ENCODE data around the gene LBR.
"Not testable (repeated sequence)": the region's sequence is repeated elsewhere in the genome, so short reads cannot be mapped to it uniquely, and the experiment has no call there.

LBR gene

GRCh38 chr1:225427235-225428067, at the start of gene LBR:
Gene LBR, minus strand, starts transcription at chr1:225428038. Its CDS starts 3,963 bp downstream, at chr1:225424075.
- DNase-seq = peak; percentile 71

DNA sequence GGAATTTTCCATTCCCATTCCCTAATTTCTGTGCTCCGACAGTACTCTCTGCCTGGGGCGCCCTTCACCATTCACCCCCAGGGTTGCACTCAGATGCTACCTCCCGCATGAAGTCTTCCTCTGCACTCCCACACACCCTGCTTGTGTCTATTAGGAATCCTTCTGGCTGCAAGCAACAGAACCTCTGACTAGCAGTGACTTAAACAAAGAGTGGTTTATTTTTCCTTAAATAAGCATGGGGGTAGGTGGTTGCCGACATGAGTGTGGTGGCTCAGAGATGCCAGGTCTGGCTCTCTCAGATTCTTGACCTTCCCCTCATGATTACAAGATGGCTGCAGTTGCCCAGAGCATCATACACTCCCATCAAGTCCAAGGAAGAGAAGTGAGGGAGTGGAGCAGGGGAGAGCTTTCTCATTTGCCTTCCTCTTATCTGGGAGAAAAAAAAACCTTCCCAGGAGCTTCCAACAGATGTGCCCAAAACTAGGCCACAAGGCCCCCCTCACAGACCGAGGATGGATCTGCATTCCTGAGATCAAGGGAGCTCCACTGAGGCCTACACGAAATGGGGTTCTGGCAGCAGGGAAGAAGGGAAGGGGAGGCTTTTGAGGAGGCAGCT, 49.6 kb upstream of the LBR start:
- DNase-seq = no peak

DNA sequence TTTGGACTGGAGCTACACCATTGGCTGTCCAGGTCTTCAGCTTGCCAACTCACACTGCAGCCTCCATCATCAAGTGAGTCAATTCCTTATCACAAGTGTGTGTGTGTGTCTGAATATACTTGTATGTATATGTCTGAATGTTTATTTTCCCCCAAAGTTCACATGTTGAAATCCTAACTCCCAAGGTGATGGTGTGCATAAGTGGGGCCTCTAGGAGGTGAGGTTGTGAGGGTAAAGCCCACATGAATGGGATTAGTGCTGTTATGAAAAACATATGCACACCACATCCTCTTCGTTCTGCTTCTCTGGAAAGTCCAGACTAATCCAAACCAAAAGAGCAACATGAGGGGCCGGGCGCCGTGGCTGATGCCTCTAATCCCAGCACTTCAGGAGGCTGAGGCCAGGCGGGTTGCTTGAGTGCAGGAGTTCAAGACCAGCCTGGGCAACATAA, 48.7 kb upstream of the LBR start:
- DNase-seq = no peak

DNA sequence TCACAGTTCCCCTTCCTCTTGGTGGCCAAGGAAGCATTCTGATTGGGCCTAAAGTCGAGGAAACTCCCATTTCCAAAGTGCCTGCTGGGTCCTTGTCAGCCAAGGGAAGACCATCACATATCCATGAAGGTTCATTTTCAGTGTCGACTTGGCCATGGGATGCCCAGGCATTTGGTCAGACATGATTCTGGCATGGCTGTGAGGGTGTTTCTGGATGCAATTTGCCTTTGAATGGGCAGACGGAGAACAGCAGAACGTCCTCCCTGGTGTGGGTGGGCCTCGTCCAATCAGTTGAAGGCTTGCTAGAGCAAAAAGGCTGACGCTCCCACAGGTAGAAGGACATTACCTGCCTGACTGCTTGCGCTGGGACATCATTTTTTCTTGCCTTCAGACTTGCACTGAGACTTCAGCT, 48.3 kb upstream of the LBR start:
- no peak for DNase-seq

DNA sequence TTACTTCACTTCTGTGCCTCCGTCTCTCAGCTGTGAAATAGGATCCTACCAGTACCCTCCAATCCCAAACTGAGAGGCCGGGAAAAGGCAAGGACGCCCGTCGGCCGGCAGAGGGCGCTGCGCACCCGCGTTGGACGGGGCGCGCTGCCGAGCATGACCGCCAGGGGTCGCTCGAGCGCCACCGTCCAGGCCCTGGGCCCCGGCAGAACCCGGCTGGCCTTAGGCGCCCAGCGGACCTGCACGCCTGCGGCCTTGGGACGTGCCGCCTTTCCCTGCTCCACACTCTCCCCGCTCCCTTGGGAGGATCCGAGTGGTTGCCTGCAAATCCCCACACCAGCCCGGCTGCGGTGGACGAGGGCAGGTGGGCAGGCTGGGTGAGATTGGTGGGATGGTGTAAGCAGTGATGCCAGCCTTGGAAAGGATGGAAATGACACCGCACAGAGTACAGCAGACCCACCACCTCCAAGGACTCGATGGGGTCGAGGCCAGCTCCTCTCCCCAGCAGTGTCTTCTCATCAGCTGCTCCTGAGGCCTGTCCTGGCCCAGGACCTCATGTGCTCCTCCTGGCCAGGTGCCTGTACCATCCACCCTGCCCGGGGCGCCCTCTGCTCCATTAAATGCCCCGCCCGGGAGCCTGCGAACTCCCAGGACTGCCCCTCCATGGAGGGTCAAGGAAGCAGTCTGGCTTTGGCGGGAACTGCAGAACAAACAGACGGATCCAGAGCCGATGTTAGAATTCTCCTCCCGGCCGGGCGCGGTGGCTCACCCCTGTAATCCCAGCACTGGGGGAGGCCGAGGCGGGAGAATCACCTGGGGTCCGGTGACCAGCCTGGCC, 47.4 kb upstream of the LBR start:
- DNase-seq = peak; percentile 76

DNA sequence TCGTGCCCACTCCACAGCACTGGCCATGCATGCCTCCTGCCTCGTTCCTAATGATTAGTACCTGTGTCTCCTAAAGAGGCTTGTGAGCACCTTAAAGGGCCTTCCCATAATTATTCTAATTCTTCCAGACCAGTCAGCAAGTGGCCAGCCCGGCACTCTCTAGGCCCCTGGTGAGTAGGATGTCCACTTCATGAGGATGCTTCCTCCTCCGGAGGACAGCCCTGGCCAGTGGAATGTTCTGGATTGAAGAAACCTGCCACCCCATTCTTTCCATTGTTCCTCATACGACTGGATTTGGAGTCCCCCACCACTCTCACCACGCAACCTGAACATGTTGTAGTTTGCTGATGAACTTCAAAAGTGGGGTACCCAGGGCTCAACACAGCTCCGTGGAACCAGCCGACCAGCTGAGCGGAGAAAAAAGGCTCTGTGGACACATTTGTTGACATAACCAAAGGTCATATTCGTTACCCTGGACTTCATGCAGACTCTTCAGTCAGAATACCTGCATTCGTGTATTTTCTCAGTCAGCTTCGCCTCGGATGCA, 46.7 kb upstream of the LBR start:
- no peak for DNase-seq

- DNase-seq = not testable (repeated sequence)
Observed at GRCh38 chr1:225473676-225474438, 46.0 kb upstream of the LBR start.

DNA sequence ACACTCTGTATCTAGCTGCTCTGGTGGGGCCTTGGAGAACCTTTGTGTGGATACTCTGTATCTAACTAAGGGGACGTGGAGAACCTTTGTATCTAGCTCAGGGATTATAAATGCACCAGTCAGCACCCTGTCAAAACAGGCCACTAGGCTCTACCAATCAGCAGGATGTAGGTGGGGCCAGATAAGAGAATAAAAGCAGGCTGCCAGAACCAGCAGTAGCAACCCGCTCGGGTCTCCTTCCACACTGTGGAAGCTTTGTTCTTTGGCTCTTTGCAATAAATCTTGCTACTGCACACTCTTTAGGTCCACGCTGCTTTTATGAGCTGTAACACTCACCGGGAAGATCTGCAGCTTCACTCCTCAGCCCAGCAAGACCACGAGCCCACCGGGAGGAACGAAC, 45.4 kb upstream of the LBR start:
- DNase-seq = not testable (repeated sequence)

GRCh38 chr1:225471453-225472301, 43.8 kb upstream of the LBR start:
- no peak for DNase-seq

DNA sequence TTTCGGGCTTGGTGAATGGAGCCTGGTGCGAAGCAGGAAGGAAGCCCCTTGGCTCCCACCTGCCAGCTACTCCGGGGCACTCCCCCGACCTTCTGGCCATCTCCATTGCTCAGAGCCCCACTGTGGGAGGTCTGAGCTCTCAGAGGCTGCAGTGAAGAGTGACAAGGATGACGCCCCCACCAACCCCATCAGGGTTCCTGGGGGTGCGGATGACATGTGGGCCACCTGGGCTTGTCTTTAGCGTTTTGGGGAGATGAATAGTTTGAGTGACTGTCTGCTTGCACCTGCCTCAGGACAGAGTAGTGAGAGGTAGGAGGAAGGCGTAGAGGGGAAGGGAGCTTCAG, 43.2 kb upstream of the LBR start:
- no peak for DNase-seq

- no peak for DNase-seq
Observed at GRCh38 chr1:225470211-225471108, 42.6 kb upstream of the LBR start.

DNA sequence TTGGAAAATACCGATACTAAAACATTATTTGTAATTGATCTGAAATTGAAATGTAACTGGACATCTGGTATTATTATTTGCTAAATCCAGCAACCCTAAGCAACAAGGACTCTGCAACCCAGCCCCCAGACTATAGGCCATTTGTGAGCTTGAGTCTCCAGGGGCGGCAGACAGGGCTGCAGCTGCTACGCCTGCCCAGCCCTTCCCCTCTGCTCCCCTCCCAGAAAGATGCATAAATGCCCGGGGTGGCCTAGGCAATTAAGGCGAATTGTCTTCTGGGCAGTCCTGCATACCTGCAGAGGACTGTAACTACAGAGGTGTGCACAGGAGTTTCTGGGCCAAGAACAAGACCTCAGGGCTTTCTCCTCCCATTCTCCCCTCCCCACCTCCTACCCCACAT, 41.2 kb upstream of the LBR start:
- DNase-seq = no peak

DNA sequence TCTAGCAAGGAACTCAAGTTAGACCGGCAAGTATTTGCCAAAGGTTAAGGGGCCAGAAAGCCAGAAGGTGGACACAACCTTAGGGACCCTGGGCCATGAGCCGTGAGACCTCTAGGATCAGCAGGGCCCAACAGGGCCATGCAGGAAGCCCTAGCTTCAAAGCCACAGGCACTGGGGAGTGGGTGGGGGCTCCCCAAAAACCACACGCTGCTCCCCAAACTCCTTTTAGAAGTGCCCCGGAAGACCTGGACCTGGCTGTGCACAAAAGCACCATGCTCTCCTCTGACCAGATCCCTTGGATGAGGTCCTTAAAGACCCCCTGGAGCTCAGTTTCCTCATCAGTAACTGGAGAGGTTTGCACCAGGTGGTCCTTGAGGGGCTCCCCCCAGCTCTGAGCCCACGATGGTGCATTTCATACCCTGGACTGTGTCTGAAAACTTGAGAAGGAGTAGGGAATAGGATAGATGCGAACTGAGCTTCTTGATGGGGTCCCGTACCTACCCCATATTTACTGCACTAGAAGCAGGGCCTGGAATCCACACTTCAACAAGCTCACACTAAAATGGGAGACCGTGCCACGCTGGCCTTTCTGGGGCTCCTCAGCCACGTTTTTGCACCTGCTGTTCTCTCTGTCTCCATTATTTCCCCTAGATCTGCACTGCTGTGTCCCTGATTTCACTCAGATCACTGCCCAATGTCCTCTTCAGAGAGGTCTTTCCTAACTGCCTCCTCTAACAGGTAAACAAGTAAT, 40.6 kb upstream of the LBR start:
- DNase-seq = no peak

DNA sequence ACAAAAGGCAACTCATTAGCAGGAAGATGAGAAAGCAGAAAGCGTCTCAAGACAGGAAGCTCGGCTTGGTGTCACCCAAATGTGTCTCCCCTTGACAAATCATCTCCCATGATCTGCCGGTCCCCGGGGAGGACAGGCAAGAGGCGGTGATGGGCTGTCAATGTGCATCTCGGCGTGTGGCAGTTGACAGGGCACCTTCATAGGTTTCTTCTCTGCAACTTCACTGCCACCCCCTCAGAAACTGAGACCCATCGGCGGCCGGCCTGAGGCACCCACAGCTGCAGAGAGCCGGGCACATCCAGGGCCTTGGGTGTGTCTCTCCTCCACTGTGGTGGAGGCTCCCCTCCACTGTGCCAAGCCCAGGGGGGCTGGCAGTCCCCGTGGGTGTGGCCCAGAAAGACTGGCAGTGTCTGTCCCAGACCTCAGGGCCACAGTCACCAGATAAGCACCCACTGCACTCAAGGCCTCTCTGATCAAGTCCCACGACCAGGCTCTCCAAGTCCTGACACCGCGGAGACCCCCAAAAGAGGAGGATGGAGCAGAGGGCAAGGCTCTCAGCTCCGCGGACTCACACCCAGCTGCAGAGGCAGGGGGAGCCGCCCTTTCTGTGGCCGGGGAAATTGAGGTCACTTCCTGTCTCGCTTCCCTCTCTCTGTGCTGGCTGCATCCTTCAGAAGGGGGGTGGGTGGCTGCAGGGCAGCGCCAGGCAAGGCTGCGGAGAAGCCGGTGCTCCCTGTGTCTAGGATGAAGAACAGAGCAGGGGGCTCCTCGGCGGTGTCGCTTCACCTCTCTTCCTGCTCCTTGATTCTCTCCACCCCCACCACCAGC, 39.6 kb upstream of the LBR start:
- DNase-seq = no peak

DNA sequence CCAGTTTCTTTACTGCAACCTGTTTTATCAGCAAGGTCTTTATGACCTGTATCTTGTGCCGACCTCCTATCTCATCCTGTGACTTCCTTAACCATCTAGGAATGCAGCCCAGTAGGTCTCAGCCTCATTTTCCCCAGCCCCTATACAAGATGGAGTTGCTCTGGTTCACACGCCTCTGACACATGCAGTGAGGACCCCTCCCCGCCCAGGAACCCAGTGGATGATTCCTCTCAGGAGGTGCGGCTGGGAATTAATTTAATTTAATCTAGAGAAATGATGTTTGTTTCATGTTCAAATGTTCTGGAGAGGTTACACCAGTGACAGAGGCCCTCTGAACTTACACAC, 39.0 kb upstream of the LBR start:
- DNase-seq = no peak

DNA sequence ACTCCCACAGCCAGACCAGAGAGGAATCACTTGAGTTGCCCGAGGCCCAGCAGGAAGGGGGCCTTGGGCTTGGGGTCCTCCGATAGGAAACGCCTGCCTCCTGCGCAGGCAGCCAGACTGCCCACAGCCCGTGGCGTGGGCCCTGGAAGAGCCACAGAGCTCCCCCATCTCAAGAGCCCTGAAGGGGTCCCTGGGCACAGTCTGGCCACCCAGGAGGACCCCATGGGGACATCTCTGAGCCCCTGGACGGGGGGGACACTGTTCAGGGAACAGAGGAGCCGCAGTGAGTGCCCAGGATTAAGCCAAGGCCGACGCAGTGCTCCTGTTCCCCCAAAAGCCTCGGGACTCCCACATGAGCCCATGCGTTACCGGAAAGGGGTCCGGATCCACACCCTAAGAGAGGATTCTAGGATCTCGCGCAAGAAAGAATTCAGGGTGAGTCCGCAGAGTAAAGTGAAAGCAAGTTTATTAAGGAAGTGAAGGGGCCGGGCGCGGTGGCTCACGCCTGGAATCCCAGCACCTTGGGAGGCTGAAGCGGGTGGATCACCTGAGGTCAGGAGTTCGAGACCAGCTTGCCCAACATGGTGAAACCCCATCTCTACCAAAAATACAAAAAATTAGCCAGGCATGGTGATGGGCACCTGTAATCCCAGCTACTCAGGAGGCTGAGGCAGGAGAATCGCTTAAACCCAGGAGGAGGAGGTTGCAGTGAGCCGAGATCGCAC, 38.1 kb upstream of the LBR start:
- no peak for DNase-seq

DNA sequence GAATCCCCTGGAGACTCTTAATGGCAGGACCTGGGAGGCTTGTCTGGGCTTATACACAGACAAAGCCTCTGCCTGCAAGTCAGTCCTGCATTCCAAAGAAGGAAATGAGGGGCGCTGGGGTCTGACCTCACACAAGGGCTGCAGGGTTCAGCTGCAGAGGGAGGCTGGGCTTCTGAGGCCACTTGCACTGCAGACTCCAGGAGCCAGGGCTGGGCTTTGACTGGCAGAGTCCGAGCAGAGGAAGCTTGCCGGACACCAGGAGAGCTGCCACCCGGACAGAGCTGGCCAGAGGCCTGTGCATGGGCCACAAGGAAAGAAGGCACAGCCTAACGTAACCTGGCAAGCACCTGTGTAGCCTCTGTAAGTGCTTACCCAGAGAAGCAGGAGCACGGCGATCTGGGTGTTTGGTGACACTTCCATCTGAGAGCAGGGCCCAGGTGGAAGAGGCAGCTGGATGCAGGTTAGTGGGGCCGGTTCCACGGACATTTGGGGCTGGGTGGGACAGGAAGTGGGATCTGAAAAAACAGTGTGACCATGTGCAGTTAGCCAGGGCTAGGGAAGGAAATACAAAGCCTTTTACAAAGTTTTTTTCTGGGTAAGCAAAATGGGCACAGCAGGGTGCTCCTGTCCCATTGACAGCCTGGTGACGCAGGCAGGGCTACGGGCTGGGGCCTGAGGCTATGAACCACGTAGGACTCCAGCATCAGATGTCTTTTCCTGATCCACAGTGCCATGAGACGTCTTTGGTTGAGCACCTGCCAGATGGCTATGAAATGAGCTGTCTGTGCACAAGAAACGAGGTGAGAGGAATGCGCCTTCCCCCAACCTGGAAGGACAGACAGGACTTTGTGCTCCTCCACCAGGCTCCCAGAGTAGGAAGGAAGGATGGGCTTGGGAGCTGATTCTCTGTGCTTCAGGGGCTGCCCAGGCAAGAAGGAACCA, 37.3 kb upstream of the LBR start:
- no peak for DNase-seq

All from NCI-H1092 treated with DMSO at 0.1 percent for 48 hours (cell line).